Astrocyte (in vitro differentiated cells and primary cell): Measurements from ENCODE around the gene SRMS. TPM values are rescaled to one million over a fixed set of nuclear protein-coding genes. Genes with fewer than 3 reads are reported as not detected.
A peak's percentile ranks its signal among the peaks of the same experiment; 100 is the strongest.

ENCODE experiments used
- DNase-seq: peaks from one replicate; pipeline ENCODE4 v3.0.0-alpha.2; 2010; ENCODE audit warnings: low read depth
- FAIRE-seq: peaks from 2 replicates; lab custom pipeline; 2011; peaks lifted over from hg19 to GRCh38; lab: Jason Lieb, UNC
- H2AFZ ChIP-seq: 2 replicates; pipeline ENCODE4 v1.6.0; 2012; ENCODE audit warnings: low read depth, low read length, inconsistent platforms
- H3K27ac ChIP-seq: 2 replicates; pipeline ENCODE4 v1.5.1; 2011; ENCODE audit warnings: low read depth, low read length, inconsistent platforms
- H3K27me3 ChIP-seq: 2 replicates; pipeline ENCODE4 v1.6.0; 2011; ENCODE audit warnings: low read length, inconsistent platforms; ENCODE audit not compliant: insufficient read depth
- H3K36me3 ChIP-seq: 2 replicates; pipeline ENCODE4 v1.5.1; 2011; ENCODE audit warnings: low read length, inconsistent platforms; ENCODE audit not compliant: insufficient read depth
- H3K4me1 ChIP-seq: 2 replicates; pipeline ENCODE4 v1.5.1; 2011; ENCODE audit warnings: low read length, inconsistent platforms; ENCODE audit not compliant: insufficient read depth
- H3K4me2 ChIP-seq: 2 replicates; pipeline ENCODE4 v1.6.0; 2012; ENCODE audit warnings: low read length, inconsistent platforms
- H3K4me3 ChIP-seq: 2 replicates; pipeline ENCODE4 v1.5.1; 2011; ENCODE audit warnings: low read depth, mild to moderate bottlenecking, low read length, inconsistent platforms; ENCODE audit not compliant: insufficient read depth
- H3K79me2 ChIP-seq: 2 replicates; pipeline ENCODE4 v1.6.0; 2012; ENCODE audit warnings: mild to moderate bottlenecking, low read length, inconsistent platforms; ENCODE audit not compliant: insufficient read depth
- H3K9ac ChIP-seq: 2 replicates; pipeline ENCODE4 v1.6.0; 2012; ENCODE audit warnings: mild to moderate bottlenecking, low read length, inconsistent platforms
- H3K9me3 ChIP-seq: 2 replicates; pipeline ENCODE4 v1.5.1; 2012; ENCODE audit warnings: low read depth, mild to moderate bottlenecking, low read length, inconsistent platforms; ENCODE audit not compliant: insufficient read depth
- H4K20me1 ChIP-seq: 2 replicates; pipeline ENCODE4 v1.6.0; 2012; ENCODE audit warnings: low read length, inconsistent platforms; ENCODE audit not compliant: insufficient read depth
- H3K27ac Mint-ChIP-seq: one replicate; pipeline ENCODE4 v1.8.0; 2021; ENCODE audit warnings: mild to moderate bottlenecking, mixed read lengths; ENCODE audit not compliant: unreplicated experiment
- H3K27me3 Mint-ChIP-seq: one replicate; pipeline ENCODE4 v1.8.0; 2021; ENCODE audit warnings: low read depth, mixed read lengths; ENCODE audit not compliant: unreplicated experiment
- H3K36me3 Mint-ChIP-seq: one replicate; pipeline ENCODE4 v1.8.0; 2021; ENCODE audit warnings: low read depth, mixed read lengths; ENCODE audit not compliant: unreplicated experiment
- H3K4me1 Mint-ChIP-seq: one replicate; pipeline ENCODE4 v1.8.0; 2021; ENCODE audit warnings: low read depth, mixed read lengths; ENCODE audit not compliant: unreplicated experiment
- H3K4me3 Mint-ChIP-seq: one replicate; pipeline ENCODE4 v1.8.0; 2021; ENCODE audit warnings: mild to moderate bottlenecking, moderate library complexity, mixed read lengths; ENCODE audit not compliant: unreplicated experiment
- H3K9me3 Mint-ChIP-seq: one replicate; pipeline ENCODE4 v1.8.0; 2021; ENCODE audit warnings: mild to moderate bottlenecking, mixed read lengths; ENCODE audit not compliant: unreplicated experiment
- EZH2 ChIP-seq: IDR thresholded peaks from 2 replicates; pipeline ENCODE4 v1.6.1; 2012; ENCODE audit warnings: mild to moderate bottlenecking, low read length, inconsistent platforms; ENCODE audit not compliant: insufficient read depth
- total RNA-seq: library from RNA; stranded (reverse); gene quantifications from 2 replicates; pipeline ENCODE4 v1.2.1, GENCODE V29; 2021
- TF ChIP-seq, protein P1 (sequence below): IDR thresholded peaks from 2 replicates; pipeline ENCODE4 v1.5.1; 2011; ENCODE audit warnings: low read depth, mild to moderate bottlenecking, inconsistent platforms, low read length, moderate library complexity; ENCODE audit not compliant: insufficient read depth

The SRMS gene
- total RNA-seq, 1 donor from 2014 or later: 0.14 TPM

DNA sequence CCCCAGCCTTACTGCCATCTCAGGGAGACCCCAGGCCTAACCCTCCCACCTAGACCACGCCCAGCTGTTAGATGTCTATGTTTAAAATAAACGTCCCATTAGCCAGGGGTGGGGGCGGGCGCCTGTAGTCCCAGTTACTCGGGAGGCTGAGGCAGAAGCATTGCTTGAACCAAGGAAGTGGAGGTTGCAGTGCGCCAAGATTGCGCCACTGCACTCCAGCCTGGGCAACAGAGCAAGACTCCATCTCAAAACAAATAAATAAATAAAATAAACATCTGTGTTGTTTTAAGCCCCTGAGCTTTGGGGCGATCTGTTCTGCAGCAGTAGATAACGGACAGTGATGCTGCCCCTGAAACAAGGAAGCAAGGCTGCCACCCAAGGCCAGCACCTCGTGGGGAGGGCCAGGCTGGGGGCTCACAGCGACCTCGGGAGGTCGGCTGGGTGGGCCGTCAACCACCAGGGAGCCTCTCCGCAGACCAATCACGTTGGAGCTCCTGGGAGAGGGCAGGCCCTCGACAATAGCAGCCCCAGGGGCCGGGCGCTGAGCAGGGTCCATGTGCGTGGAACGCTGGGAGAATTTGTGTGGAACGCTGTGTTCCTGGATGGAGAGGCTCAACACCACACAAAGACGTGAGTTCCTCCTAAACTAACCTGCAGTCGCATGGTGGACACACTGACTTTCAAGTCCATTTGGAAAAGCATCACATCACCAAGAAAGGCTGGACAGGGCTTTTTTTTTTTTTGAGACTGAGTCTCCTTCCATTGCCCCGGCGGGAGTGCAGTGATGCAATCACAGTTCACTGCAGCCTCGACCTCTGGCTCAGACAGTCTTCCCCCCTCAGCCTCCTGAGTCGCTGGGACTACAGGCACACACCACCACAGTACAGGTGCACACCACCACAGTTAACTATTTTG lies 27.5 kb upstream of the SRMS start:
- FAIRE-seq (no peak), DNase-seq (no peak)
- Mint-ChIP-seq H3K36me3 (no peaks in the 10 kb centered on the region), H3K4me1 (no peaks in the 10 kb centered on the region), H3K4me3 (peak overlapping the region; percentile 66), H3K9me3 (no peaks in the 10 kb centered on the region), H3K27ac (no peak overlapping the region), H3K27me3 (peaks cover 19% of the 10 kb centered on the region)
- peaks cover 7% of the 10 kb centered on the region for H3K79me2 ChIP-seq
- no peak overlapping the region for H2AFZ ChIP-seq
- H3K9me3 ChIP-seq: no peaks in the 10 kb centered on the region
- peaks cover 21% of the 10 kb centered on the region for H3K4me1 ChIP-seq
- no peak overlapping the region for H3K4me3 ChIP-seq
- H4K20me1 ChIP-seq: peaks cover 14% of the 10 kb centered on the region
- H3K27me3 ChIP-seq: peaks cover 7% of the 10 kb centered on the region
- TF ChIP-seq EZH2: no peak
- TF ChIP-seq, protein P1, sequence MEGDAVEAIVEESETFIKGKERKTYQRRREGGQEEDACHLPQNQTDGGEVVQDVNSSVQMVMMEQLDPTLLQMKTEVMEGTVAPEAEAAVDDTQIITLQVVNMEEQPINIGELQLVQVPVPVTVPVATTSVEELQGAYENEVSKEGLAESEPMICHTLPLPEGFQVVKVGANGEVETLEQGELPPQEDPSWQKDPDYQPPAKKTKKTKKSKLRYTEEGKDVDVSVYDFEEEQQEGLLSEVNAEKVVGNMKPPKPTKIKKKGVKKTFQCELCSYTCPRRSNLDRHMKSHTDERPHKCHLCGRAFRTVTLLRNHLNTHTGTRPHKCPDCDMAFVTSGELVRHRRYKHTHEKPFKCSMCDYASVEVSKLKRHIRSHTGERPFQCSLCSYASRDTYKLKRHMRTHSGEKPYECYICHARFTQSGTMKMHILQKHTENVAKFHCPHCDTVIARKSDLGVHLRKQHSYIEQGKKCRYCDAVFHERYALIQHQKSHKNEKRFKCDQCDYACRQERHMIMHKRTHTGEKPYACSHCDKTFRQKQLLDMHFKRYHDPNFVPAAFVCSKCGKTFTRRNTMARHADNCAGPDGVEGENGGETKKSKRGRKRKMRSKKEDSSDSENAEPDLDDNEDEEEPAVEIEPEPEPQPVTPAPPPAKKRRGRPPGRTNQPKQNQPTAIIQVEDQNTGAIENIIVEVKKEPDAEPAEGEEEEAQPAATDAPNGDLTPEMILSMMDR: no peak
- H3K27ac ChIP-seq: no peak overlapping the region
- peak overlapping the region; percentile 7 for H3K4me2 ChIP-seq
- H3K9ac ChIP-seq: no peak overlapping the region
- no peaks in the 10 kb centered on the region for H3K36me3 ChIP-seq

DNA sequence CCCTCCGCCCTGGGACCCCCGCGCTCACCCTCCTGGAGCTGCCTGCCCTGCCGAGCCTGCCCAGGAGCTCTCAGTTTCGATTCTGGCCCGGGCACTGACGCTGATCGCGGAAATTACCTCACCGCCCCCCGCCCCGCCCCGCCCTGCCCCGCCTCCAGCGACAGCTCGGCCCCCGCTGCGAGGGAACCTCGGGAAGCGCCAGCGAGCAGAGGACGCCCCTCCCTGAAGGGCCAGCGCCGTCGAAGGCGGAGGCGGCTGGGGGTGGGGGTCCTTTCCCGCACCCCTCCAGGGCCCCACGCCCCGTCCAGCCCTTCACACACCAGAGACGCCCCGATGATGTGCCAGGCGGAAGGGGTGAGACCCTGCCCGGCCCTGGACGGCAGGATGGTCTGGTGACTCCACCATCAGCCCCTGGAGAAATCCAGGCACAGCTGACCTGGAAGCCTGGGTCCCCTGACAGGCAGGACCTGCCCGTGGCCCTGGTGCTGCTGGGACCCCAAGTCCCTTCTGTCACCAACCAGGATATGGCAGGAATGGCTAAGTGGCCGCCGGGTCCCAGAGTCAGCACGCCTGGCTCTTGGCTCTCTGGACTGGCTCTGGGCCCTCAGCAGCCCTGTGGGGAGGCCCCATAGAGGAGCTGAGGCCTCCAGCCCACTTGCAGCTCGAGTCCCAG lies 26.7 kb upstream of the SRMS start, which contains the start of gene HELZ2:
HELZ2 (minus strand) TSS at position 84 of the 673 bp plus-strand sequence. CDS start 1,854 bp downstream, outside the sequence.
- H3K4me1 Mint-ChIP-seq: no peaks in the 10 kb centered on the region
- H2AFZ ChIP-seq: peak within 1 kb of the TSS; percentile 86

More for the DNA sequence above, 26.7 kb upstream of the SRMS start, which contains the start of gene HELZ2:
- Histone ChIP-seq H3K9me3 (no peaks in the 10 kb centered on the region), H3K9ac (peak within 1 kb of the TSS; percentile 83), H3K27me3 (peaks cover 4% of the 10 kb centered on the region), H3K4me3 (peak within 1 kb of the TSS; percentile 75), H3K4me2 (peak within 1 kb of the TSS; percentile 94), H4K20me1 (peaks cover 14% of the 10 kb centered on the region), H3K36me3 (no peaks in the 10 kb centered on the region), H3K4me1 (peaks cover 21% of the 10 kb centered on the region), H3K79me2 (peaks cover 7% of the 10 kb centered on the region), H3K27ac (peak within 1 kb of the TSS; percentile 63)
- Mint-ChIP-seq H3K4me3 (peak within 1 kb of the TSS; percentile 90), H3K9me3 (no peaks in the 10 kb centered on the region), H3K36me3 (no peaks in the 10 kb centered on the region), H3K27me3 (peaks cover 11% of the 10 kb centered on the region), H3K27ac (peak within 1 kb of the TSS; percentile 89)
- DNase-seq: peak; percentile 16
- TF ChIP-seq EZH2: no peak
- TF ChIP-seq, protein P1: no peak
- no peak for FAIRE-seq
